GM12873 (cell line): ENCODE results near the gene CCL25.

Experiments used
- CTCF ChIP-seq: IDR thresholded peaks from 2 replicates; pipeline ENCODE4 v1.5.1; 2012; ENCODE audit warnings: low read depth, mild to moderate bottlenecking, moderate library complexity, low read length, control low read depth; ENCODE audit not compliant: insufficient read depth; ENCODE audit errors: missing control alignments

Gene CCL25

GRCh38 chr19:8109890-8110662 lies 57.5 kb downstream of the CCL25 start:
- TF ChIP-seq CTCF, result no peak

GRCh38 chr19:8110931-8111330 lies 58.4 kb downstream of the CCL25 start:
- no peak for TF ChIP-seq CTCF

GRCh38 chr19:8111376-8111775 lies 58.8 kb downstream of the CCL25 start:
- no peak for TF ChIP-seq CTCF
